B cell (primary cell): ENCODE results near the gene GDAP1L1. TPM values are rescaled to one million over a fixed set of nuclear protein-coding genes. Genes with fewer than 3 reads are reported as not detected.

Experiments used
- ATAC-seq: fragments of 200-7000 bp; cut with Tn5 transposase; one replicate; pipeline ENCODE4 v1.10.0; 2021; ENCODE audit warnings: low read depth, mild to moderate bottlenecking, moderate number of reproducible peaks, moderate library complexity
- CTCF ChIA-PET: fragments of 350-600 bp; sonication (Branson Sonifier 250); formaldehyde crosslinking; loops from one replicate; lab custom pipeline; 2021; ENCODE audit warnings: antibody characterized with exemption, inconsistent platforms; lab: Charles Lee
- POLR2A ChIA-PET: fragments of 350-600 bp; sonication (Branson Sonifier 250); formaldehyde crosslinking; loops from one replicate; lab custom pipeline; 2021; ENCODE audit warnings: antibody characterized with exemption; lab: Charles Lee
- DNase-seq: peaks from one replicate; pipeline ENCODE4 v3.0.0; 2013
- H2AFZ ChIP-seq: 2 replicates; pipeline ENCODE4 v1.6.1; 2012; ENCODE audit warnings: mild to moderate bottlenecking, low read depth, low read length; ENCODE audit not compliant: insufficient read depth, poor library complexity, severe bottlenecking
- H3K27ac ChIP-seq, 2 donors: 1 replicate in 1 of 2; 2 replicates in 1 of 2; pipeline ENCODE4 v1.5.1; 2012 to 2013; ENCODE audit warnings: low read length in 2 of 2, mild to moderate bottlenecking in 2 of 2, moderate library complexity in 1 of 2
- H3K27me3 ChIP-seq, 4 experiments: fragments of 200-600 bp in 1 of 4; sonication (generic) in 1 of 4; replicated peaks in 1 of 4; 1 replicate in 2 of 4; 2 replicates in 2 of 4; pipeline versions ENCODE4 v1.6.1 to v1.7.0; 2013 to 2016; ENCODE audit warnings: low read length in 3 of 4, mild to moderate bottlenecking in 2 of 4, mixed read lengths in 1 of 4, moderate library complexity in 1 of 4; ENCODE audit not compliant: insufficient read depth in 4 of 4, control insufficient read depth in 3 of 4; ENCODE audit errors: control extremely low read depth in 1 of 4
- H3K36me3 ChIP-seq, 2 experiments: replicated peaks in 1 of 2; 1 replicate in 1 of 2; 2 replicates in 1 of 2; pipeline versions ENCODE4 v1.6.1 to v1.7.1; 2013; ENCODE audit warnings: low read length in 1 of 2; ENCODE audit not compliant: insufficient read depth in 2 of 2, control insufficient read depth in 1 of 2; ENCODE audit errors: control extremely low read depth in 1 of 2, extremely low read depth in 1 of 2
- H3K4me1 ChIP-seq, 2 donors: fragments of 200-600 bp in 1 of 2; sonication (generic) in 1 of 2; 1 replicate in 1 of 2; 2 replicates in 1 of 2; pipeline versions ENCODE4 v1.5.1 to v1.6.1; 2013 to 2017; ENCODE audit warnings: low read length in 2 of 2; ENCODE audit not compliant: control insufficient read depth in 2 of 2, insufficient read depth in 2 of 2
- H3K4me2 ChIP-seq: replicated peaks from 2 replicates; pipeline ENCODE3; 2012; ENCODE audit warnings: mild to moderate bottlenecking, low read depth, low read length; ENCODE audit not compliant: poor library complexity, severe bottlenecking
- H3K4me3 ChIP-seq, 5 experiments: fragments of 200-600 bp in 1 of 5; sonication (generic) in 1 of 5; 1 replicate in 3 of 5; 2 replicates in 2 of 5; pipeline versions ENCODE4 v1.5.1 to v1.7.0; 2011 to 2016; ENCODE audit warnings: low read length in 4 of 5, mild to moderate bottlenecking in 4 of 5, low read depth in 2 of 5, control low read depth in 1 of 5, moderate library complexity in 1 of 5; ENCODE audit not compliant: insufficient read depth in 1 of 5; ENCODE audit errors: control extremely low read depth in 1 of 5, extremely low read depth in 1 of 5
- H3K79me2 ChIP-seq: fragments of 200-600 bp; sonication (generic); one replicate; pipeline ENCODE4 v1.6.0; 2016; ENCODE audit warnings: low read length; ENCODE audit not compliant: control insufficient read depth, insufficient read depth
- H3K9ac ChIP-seq: fragments of 200-600 bp; sonication (generic); 2 replicates; pipeline ENCODE4 v1.6.1; 2017; ENCODE audit warnings: mild to moderate bottlenecking, low read length, moderate library complexity
- H3K9me3 ChIP-seq, 3 donors: one replicate each; pipeline versions ENCODE4 v1.6.1 to v1.7.1; 2013; ENCODE audit warnings: low read length in 2 of 3; ENCODE audit not compliant: control insufficient read depth in 2 of 3, insufficient read depth in 1 of 3; ENCODE audit errors: control extremely low read depth in 1 of 3
- H4K20me1 ChIP-seq: 2 replicates; pipeline ENCODE4 v1.6.0; 2012; ENCODE audit warnings: mild to moderate bottlenecking, low read length; ENCODE audit not compliant: insufficient read depth, control insufficient read depth, poor library complexity, severe bottlenecking
- H3K27ac Mint-ChIP-seq: one replicate; pipeline ENCODE4 v1.8.0; 2021; ENCODE audit warnings: mixed read lengths
- H3K27me3 Mint-ChIP-seq: one replicate; pipeline ENCODE4 v1.8.0; 2021; ENCODE audit warnings: mixed read lengths
- H3K4me1 Mint-ChIP-seq: one replicate; pipeline ENCODE4 v1.8.0; 2021; ENCODE audit warnings: mixed read lengths
- H3K4me3 Mint-ChIP-seq: one replicate; pipeline ENCODE4 v1.8.0; 2021; ENCODE audit warnings: mixed read lengths
- H3K9me3 Mint-ChIP-seq: one replicate; pipeline ENCODE4 v1.8.0; 2022; ENCODE audit warnings: mixed read lengths; ENCODE audit not compliant: insufficient read depth
- EZH2 ChIP-seq: IDR thresholded peaks from 2 replicates; pipeline ENCODE4 v1.6.1; 2012; ENCODE audit warnings: borderline replicate concordance, low read depth, mild to moderate bottlenecking, moderate library complexity, low read length; ENCODE audit not compliant: insufficient read depth, poor library complexity, severe bottlenecking
- WGBS: methylation state at CpG from one replicate; pipeline ENCODE4 v1.1.5; 2013; ENCODE audit warnings: missing lambda C conversion rate; ENCODE audit not compliant: insufficient coverage; 5-methylcytosine and 5-hydroxymethylcytosine counted together
- intact Hi-C: fragments of 100-400 bp; cut with micrococcal nuclease; formaldehyde crosslinking; loops from one replicate; pipeline ENCODE4 v1.10.0; 2022
- polyA plus RNA-seq: library from polyadenylated mRNA; depleted of rRNA; stranded (reverse); fragments of >200 nt; gene quantifications from 2 replicates; pipeline ENCODE4 v1.2.3, GENCODE V29; 2012
- total RNA-seq, 2 donors: library from RNA; stranded (reverse); fragments of 120-200 nt in 1 of 2; gene quantifications; 1 replicate in 1 of 2; 2 replicates in 1 of 2; pipeline versions ENCODE4 v1.2.3 to v1.2.4, GENCODE V29; 2013 to 2022
- TF ChIP-seq, protein P1 (sequence below): fragments of 200-600 bp; IDR thresholded peaks from one replicate; pipeline ENCODE4 v1.8.0; 2022; ENCODE audit warnings: antibody characterized with exemption, mild to moderate bottlenecking

The GDAP1L1 gene
- total and polyA plus RNA-seq, 2 donors (not counting 1 experiment from before 2014, with no cell fraction given), result not detected

- no peak for ATAC-seq
- no peaks in the 10 kb centered on the region for H3K4me1 ChIP-seq
- H3K9ac ChIP-seq, result no peak overlapping the region
- peaks cover 0 to 2% of the 10 kb centered on the region in 2 experiments for H3K36me3 ChIP-seq
- H3K79me2 ChIP-seq, result peaks cover 12% of the 10 kb centered on the region
- POLR2A ChIA-PET, result no interaction called here
- Mint-ChIP-seq H3K27ac (no peak overlapping the region), H3K9me3 (no peaks in the 10 kb centered on the region), H3K4me3 (no peak overlapping the region), H3K4me1 (no peaks in the 10 kb centered on the region), H3K27me3 (no peaks in the 10 kb centered on the region)
- no peak overlapping the region for H3K4me3 ChIP-seq
- H3K27me3 ChIP-seq, result no peaks in the 10 kb centered on the region
- H4K20me1 ChIP-seq, result no peaks in the 10 kb centered on the region
- intact Hi-C loops, result no loop called here
- CTCF ChIA-PET, result interaction anchor here (2.2 kb wide), 1 partner anchor 11 kb away, joined by 7 read pairs; no protein-coding TSS in a partner anchor
- DNase-seq, result no peak
- no peak overlapping the region for H3K27ac ChIP-seq
- no peak overlapping the region for H2AFZ ChIP-seq
- TF ChIP-seq EZH2, result no peak
- TF ChIP-seq, protein P1, sequence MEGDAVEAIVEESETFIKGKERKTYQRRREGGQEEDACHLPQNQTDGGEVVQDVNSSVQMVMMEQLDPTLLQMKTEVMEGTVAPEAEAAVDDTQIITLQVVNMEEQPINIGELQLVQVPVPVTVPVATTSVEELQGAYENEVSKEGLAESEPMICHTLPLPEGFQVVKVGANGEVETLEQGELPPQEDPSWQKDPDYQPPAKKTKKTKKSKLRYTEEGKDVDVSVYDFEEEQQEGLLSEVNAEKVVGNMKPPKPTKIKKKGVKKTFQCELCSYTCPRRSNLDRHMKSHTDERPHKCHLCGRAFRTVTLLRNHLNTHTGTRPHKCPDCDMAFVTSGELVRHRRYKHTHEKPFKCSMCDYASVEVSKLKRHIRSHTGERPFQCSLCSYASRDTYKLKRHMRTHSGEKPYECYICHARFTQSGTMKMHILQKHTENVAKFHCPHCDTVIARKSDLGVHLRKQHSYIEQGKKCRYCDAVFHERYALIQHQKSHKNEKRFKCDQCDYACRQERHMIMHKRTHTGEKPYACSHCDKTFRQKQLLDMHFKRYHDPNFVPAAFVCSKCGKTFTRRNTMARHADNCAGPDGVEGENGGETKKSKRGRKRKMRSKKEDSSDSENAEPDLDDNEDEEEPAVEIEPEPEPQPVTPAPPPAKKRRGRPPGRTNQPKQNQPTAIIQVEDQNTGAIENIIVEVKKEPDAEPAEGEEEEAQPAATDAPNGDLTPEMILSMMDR, result no peak
- H3K4me2 ChIP-seq, result no peak overlapping the region
- no peaks in the 10 kb centered on the region for H3K9me3 ChIP-seq
Observed at GRCh38 chr20:44301285-44301684, 54.2 kb downstream of the GDAP1L1 start.

DNA sequence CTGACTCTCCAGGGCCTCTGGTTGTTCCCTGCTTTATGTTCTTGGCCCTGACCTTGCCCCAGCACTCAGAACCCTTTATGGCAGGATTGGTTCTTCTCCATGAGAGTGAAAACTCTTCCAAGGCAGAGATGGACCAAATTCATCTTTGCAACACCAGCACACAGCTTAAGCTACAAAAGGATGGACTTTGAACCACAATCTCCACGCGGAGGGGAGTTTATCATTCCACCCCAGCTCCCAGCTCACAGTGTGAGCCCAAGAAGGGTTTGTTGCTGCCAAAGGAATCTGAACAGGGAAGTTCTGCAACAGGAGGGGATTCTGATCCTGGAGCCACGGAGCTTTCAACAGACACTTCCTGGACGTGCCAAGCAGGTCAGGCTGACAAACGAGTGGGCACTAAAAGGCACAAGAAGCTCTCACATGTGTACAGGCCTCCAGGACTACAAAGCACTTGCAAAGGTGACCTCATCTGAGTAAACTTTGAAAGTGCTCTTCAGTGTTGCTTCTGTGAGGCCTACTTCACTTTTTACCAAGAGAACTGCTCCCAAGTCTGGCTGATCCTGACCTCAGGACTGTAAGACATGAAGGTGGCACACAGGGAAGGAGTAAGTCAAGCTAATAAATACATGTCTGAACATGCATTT lies 55.0 kb downstream of the GDAP1L1 start:
- Histone ChIP-seq H3K9me3 (no peaks in the 10 kb centered on the region), H3K4me3 (no peak overlapping the region), H3K36me3 (peaks cover 0 to 4% of the 10 kb centered on the region in 2 experiments), H3K4me2 (no peak overlapping the region), H3K9ac (no peak overlapping the region), H3K4me1 (no peaks in the 10 kb centered on the region), H3K27me3 (no peaks in the 10 kb centered on the region), H3K27ac (no peak overlapping the region), H2AFZ (no peak overlapping the region), H3K79me2 (peaks cover 18% of the 10 kb centered on the region), H4K20me1 (no peaks in the 10 kb centered on the region)
- Mint-ChIP-seq H3K4me3 (no peak overlapping the region), H3K9me3 (no peaks in the 10 kb centered on the region), H3K27ac (no peak overlapping the region), H3K4me1 (no peaks in the 10 kb centered on the region), H3K27me3 (no peaks in the 10 kb centered on the region)
- intact Hi-C loops, result no loop called here
- ATAC-seq (no peak), DNase-seq (no peak)
- ChIA-PET POLR2A (no interaction called here), CTCF (interaction anchor here (1.0 kb wide), 1 partner anchor 9 kb away, joined by 3 read pairs; the partner anchor contains the start of gene FITM2)
- TF ChIP-seq, protein P1, result no peak
- TF ChIP-seq EZH2, result no peak
- 87% methylated on average over 3 of the region's 5 CpGs for WGBS
